DLD1 (cell line): ENCODE data around the gene HDAC10.

Experiments used
- in situ Hi-C: cut with HindIII; loops from 2 replicates; pipeline ENCODE4 v1.10.0; 2017; ENCODE audit warnings: low sequenced_read_pairs

The HDAC10 gene, protein sequence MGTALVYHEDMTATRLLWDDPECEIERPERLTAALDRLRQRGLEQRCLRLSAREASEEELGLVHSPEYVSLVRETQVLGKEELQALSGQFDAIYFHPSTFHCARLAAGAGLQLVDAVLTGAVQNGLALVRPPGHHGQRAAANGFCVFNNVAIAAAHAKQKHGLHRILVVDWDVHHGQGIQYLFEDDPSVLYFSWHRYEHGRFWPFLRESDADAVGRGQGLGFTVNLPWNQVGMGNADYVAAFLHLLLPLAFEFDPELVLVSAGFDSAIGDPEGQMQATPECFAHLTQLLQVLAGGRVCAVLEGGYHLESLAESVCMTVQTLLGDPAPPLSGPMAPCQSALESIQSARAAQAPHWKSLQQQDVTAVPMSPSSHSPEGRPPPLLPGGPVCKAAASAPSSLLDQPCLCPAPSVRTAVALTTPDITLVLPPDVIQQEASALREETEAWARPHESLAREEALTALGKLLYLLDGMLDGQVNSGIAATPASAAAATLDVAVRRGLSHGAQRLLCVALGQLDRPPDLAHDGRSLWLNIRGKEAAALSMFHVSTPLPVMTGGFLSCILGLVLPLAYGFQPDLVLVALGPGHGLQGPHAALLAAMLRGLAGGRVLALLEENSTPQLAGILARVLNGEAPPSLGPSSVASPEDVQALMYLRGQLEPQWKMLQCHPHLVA

DNA sequence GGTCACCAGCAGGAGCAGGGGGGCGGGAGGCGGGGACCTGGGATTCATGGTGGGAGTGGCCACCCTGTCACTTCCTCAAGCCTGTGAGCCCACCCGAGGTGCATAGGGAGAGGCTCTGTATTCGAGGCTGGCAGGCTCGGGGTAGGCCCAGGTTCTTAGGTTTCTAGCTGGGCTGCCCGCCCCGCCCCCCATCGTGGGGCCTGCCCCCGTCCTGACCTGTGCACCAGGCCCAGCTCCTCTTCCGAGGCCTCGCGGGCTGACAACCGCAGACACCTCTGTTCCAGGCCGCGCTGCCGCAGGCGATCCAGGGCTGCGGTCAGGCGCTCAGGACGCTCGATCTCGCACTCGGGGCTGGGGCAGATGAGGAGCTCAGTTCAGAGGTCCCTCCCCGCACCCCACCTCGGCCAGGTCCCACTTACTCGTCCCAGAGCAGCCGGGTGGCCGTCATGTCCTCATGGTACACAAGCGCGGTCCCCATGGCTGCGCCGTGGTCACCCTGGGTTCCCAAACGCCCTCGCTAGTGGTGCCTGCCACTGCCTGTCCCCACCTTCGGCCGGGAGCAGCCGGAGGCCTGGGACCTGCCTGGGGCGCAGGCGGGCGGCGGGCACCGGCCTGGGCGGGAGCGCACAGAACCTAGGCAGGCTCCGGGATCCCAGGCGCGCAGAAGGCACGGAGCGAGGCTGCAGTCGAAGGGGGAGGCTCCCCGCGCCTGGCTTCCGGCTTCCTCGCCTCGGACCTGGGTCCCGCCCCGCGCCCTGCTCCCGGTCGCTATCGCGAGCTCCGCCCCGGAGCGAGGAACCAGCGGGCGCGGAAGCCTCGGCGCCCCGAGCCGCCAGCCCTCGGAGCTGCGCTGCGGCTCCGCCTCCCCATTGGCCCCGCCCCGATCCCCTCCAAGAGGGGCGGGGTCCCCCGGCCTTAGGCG is at the start of gene HDAC10:
HDAC10 (minus strand) TSS at position 711 of the 922 bp plus-strand sequence; CDS start at position 478, 233 bp downstream.
- in situ Hi-C loops = no loop called here

DNA sequence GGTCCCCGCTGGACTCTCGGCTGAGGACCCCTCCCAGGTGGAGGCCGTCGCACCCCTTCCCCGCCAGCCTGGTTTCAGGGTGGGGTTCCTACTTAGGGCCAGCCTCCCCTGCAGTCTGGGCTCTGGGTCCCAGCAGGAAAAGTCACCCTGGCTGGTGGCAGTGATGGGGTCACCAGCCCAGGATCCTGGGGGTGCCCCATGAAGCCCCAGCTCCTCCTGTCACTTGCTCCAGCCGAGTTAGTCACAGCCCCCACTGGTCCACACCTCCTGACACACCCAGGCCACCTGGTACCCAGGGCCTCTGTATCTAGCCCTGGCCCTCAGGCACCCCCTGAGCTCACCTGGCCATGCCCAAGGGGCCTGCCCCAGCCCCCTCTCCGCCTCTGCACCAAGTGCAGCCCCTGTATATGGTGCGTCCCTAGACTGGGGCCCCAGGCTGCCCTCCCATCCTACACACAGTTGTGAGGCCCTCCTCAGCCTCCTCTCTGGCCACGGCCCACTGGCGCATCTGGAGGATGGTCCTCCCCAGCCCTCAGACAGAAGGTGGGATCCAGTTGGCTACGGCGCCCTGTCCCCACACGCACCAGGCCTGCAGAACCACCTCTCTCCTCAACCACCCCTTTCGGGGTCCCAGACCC is 49.7 kb upstream of the HDAC10 start:
- in situ Hi-C loops = no loop called here

DNA sequence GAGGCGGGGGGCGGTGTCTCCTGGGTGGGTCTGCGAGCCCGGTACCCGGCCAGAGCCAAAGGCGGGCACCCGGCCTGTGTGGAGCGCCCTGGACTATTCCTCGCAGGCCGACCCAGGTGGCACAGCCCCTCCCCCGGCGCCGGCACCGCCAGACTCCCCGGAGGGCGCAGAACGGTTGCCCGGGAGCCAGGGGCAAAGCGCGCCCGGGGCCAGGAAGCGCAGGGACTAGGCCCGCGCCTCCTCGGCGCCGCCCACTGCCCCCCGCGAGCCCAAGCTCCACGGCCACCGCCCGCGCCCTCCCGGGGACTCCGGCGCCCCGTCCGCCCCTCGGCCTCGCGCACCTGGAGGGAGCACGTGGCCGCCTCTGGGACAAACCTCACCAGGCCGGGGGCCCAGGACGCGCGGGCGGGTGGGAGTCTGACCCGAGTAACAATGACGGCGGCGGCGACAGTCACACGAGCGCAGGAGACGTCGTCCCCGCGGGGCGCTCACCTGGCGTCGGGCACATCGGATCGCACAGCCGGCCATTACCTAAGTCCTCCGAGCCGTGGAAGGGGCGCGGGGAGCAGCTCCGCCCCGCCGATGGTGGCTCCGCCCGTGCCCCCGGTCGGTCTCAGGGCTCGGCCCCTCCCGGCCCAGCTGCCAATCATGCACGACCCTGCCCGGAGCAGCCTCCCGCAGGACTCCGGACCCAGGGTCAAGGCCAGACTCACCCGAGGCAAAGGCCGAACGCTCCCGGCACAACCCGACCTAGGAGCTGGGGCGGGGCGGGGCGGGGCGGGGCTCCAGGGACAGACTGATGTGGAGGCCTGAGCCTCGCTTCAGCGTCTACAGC is 48.9 kb upstream of the HDAC10 start:
- in situ Hi-C loops = no loop called here

DNA sequence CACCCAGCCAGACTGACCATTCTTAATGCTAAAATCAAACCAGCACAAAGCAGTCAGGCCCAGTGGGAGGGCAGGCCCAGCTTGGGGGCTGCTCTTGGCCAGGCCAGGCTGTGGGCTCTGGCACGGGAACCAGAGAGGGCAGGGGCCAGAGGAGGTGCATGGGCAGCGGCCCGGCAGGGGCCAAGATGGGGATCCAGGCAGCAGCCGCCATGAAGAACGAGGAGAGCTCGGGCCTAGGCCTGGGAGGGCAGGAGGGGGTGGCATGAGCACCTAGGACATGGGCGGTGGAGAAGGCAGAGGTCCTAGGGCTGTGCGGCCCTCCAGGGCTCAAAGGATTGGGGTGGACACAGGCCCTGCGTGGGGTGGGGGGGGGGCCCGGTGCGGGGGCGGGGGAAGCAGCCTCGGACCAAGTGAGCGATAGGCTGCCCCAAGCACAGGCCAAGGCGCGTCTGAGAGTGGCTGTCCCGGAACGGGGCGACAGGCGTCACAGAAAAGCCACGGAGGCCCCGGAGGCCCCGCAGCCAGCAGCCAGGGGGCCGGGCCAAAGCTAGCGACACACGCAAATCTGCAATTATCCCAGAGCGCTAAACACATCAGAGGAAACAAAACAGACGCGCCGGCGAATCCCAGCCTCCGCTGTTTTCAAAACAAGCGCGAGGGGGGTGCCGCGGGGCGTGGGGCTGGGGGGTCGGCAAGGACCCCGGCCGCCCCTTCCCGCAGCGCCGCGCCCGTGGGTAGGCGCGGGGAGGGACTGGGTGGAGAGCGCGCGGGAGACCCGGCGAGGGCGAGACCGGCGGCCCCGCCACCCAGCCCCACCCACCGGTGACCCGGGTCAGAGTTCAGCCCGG is 48.1 kb upstream of the HDAC10 start:
- in situ Hi-C loops = no loop called here

DNA sequence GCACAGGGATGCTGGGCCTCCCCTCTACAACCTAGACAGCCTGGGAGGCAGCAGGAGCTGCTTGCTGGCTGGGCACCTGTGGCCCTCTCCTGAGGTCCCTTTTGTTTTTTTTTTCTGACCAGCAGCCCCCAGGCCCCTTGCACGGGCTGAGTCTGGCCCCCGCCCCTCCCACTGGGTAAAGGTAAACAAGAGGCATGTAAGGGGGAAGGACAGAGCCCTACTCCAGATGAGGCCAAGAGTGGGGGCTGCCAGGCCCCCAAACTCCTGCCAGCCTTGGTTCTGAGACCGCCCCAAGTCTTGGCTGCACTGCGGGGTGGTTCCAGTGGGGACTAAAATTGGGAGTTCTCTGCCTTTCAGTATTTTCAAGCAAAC is 47.2 kb upstream of the HDAC10 start:
- in situ Hi-C loops = no loop called here

DNA sequence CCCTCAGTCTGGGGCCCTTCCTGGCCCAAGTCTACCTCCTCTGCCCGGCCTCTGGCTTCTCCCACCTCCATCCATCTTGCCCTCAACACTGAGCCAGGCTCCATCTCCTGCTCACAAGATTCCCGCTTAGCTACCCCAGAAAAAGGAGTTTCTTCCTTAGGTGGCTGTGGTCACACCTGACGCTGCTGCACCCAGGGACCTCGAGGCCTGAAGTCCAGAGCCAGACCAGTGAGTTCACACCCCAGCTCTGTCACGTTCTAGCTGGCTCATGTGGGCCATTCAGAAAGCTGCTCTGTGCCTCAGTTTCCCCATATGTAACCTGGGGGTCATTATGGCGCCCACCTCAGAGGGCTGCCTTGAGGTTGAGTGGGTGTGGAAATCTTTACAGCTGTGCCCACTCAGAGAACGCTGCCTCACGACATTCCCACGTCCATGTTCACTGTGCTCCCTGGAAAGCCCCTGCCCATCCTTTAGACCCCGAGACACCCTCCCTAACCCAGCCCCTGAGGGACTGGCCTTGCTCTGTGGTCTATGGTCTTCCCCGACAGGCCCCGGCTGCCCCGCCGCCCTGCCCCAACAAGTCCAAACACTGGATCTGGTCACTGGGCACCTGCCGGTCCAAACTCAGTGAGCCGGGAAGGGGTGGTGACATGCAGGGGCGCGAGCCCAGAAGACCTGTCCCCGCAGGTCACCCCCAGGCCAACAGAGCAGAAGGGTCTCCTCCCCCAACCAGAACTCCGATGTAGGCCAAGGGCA is 46.6 kb upstream of the HDAC10 start:
- in situ Hi-C loops = no loop called here

DNA sequence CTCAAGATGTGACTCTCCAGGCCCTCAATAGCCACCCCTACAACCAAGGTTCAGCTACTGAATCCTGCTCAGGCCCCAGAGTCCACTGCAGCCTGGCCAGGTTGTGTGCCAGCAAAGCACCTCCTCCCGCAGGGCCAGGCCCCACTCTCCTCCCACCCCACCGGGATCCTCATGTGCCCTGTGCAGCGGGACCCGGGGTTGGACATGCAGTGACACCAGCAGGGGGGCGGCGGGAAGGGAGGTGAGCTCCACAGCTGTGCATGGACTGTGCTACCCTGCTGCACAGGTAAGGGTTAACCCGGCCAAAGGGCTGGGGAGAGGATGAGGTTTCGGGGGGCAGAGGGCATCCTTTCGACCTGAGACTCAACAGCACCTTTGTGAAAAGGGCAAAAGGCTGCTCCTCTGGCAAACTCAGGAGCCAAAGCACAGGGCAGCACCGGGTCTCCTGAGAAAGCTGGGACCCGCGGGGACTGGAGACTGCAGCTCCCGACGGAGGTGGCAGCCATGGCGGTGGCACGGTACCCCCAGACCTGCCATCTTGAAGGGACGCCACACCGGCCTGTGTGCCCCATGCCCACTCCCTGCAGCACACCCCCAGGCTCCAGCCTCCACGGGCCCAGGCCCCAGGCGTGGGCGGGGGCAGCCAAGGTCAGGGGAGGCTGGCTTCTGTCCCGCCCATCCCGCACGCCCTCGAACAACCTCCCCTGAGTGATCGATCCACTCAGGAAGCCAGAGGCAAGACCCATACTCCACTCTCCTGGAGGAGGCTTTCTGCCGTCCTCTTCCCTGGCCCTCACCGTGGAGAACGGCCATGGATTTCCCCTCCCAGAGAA is 45.8 kb upstream of the HDAC10 start:
- in situ Hi-C loops = no loop called here

DNA sequence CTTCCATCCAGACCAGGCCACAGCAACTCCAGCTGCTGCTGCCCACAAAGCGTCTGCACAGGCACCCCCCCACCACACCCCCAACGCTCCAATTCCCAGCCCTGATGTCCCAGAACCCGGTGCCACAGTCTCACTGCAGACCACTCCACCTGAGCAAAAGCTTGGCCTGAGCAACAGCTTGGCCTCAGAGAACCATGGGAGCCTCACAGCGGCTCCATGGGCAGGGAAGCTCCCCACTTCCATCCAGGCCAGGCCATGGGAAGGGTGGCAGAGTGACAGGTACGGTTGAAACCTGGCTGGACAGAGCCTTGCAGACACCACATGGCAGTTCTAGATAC is 43.2 kb upstream of the HDAC10 start:
- in situ Hi-C loops = no loop called here

DNA sequence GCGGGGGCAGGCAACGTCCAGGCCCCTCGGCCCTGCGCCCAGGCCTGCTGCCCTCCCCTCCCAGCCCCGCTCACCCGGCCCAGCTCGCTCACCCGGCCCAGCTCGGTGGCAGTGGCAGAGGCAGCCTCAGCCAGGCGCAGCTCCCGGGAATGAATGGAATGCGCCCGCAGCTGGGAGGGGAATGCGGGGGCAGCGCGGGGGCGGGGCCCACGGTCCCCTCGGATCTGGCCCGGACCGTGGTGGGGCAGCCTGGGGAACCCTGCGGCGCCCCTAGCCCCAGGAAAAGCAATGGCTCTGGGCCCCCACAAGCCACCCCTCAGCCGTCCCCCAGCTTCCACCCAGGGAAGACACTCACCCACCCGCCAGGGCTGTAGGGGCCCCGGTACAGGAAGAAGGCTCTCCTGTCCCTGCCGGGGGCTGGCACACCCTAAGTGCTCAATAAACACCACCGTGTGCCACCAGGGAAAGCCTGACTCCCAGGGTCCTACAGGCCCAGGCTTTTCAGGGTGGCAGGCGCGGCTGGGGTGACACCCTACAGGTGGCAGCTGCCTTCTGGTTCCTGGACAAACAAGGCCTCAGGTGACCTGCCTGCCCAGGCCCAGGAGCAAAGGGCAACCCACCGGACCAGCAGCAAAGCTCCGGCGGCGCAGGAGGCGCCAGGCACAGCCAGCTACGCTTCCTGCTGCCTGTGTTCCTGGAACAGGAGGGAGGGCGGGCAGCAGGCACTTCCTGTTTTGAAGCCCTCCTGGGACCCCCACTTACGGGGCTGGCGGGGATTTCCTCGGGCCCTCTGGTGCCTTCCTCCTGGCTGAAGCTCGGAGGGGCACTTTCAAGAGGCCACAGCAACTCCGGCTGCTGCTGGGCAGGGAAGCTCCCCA is 42.6 kb upstream of the HDAC10 start:
- in situ Hi-C loops = no loop called here

DNA sequence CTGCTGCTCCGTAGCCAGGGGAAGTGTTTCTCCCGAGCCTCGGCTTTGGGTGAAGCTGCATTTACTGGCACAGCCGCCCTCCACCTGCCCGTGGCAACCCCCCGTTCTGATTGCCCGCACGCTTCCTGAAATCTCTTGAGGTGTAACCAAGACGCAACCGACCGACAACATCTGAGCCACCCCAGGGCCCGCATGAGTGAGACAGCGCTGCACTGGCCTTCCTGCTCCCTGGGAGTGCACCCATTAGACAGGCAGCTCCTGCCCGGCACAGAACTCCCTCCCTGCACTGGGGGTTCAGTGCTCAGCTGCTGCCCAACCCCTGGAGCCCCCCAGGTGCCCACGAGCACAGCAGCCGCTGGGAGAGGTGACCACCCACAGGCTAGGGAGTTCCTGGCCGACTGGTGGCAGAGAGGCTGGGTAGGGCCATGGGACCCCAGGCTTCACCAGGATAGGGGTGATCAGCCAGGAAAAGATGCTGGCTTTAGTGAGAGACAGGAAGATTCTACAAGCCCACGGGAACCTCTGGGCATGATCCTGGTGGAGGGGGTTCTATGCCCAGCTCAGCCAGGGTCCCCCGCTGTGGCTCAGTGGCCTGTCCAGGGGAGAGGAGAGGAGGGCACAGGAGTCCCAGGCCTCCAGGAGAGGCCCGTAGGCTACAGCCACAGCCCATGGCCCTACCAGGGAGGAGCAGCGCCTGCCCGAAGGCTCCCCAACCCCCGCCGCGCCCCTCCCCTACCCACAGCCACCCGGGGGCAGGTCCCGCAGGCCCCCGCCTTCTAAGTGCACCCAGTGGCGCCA is 41.8 kb upstream of the HDAC10 start:
- in situ Hi-C loops = no loop called here

DNA sequence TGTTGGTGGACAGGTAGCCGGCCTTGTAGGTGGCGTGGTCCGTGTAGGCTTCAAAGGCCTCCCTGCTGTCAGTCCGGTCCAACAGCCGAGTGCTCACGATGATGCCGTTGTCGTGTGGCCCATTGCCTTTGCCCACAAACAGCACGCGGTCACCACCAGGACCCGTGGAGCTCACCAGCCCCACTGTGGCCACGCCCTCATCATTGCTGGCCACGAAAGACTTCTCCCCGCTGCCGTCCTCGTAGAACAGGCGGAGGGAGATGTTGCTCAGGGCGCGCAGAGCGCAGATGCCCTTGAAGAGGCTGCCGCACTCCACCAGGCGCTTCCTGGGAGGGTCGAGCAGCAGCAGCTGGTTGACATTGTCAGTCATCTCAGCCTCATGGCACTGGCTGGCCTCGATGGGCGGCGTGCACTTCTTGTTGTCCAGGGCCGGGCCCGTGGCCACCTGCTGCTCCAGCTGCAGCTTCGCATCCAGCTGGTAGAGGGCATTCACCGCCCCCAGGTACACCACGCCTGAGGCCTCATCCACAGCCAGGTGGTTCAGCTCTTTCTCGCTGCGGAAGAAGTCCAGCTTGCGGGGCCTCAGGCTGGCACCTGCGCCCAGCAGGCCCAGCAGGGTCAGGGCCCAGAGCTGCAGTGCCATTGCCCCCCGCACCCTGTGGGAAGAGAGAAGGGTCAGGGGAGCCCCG is 39.0 kb upstream of the HDAC10 start:
- in situ Hi-C loops = no loop called here

DNA sequence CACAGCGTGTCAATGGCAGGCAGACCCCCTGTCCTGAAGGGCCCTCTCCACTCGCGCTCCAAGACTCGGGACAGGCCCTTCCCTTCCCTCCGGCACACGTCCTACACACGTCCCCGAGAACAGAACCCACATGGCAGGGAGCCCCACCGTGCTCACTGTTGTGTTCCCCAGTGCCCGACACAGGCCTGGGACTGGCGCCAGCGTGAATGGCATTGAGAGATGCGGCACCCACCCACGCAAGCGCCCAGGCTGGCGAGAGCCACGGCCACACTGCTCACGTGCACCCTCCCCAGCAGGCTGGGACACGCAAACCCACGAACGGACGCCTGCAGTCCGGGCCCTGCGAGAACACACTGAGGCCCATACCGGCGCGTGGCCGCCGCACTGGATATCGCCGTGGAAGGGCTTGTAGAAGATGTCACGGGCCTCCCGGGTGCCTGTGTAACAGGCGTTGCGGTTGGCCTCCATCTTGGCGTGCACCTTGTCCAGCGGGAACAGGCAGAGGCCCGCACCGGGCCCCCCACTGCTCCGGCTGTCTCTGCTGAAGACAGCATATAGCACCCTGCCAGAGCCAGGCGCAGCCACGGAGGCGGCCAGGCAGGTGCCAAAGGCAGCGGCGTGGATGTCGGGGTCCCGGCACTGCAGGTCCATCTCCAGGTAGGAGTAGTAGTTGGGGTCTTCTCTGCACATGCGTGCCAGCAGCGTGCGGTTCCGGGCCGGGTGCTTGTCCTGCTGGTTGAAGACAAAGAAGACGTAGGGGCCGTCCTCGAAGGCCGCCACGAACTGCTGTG is 38.3 kb upstream of the HDAC10 start:
- in situ Hi-C loops = no loop called here

DNA sequence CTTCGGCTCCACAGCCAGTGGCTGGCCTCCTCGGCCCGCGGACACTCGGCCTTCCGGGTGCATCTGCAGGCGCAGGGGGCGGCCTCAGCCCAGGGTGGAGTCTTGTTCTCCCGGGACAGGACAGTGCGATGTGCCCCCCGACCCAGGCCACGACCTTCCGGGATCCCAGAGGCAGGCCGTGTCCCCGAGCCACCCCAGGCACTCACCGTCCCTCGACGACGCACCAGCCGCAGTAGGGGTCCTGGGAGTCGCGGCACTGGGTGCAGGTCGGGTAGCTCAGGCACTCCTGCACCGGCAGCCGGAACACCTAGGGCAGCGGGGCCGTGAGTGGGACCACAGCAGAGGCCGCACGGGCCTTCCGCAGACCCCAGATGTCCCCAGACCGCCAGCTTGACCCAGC is 36.7 kb upstream of the HDAC10 start:
- in situ Hi-C loops = no loop called here

DNA sequence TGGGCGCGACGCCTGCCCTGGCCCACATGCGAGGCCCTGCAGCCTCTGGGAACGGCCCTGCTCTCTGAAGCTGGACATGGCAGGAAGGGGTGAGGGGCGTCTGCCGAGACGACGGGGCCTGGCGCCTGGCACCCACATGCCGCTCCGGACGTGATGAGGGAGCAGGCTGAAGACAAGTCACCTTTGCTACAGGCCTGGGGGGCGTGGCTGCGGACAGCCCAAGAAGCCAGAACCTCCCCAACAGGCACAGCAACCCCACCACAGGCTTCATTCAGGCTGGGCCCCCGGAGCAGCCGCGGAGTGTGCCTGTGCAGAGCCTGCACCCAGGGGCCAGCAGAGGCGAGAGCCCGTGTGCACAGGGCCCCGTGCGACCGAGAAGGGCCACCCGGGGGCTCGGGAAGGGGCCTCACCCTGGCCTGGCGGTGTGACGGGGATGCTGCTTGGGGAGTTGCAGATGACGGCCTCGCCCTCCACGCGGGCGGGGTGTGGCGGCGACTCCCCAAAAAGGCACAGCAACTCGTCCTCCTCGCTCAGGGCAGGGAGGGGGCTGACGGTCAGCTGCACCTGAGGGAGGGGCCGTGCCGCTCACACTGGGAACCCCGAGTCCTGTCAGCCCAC is 35.7 kb upstream of the HDAC10 start:
- in situ Hi-C loops = no loop called here
